AG09309 (cell line): ENCODE results near the gene CDKN1B.

Experiments used
- DNase-seq: peaks from one replicate; pipeline ENCODE4 v3.0.0-alpha.2; 2010; ENCODE audit warnings: low read depth
- H3K4me3 ChIP-seq: 2 replicates; pipeline ENCODE4 v1.5.1; 2011; ENCODE audit warnings: mild to moderate bottlenecking, low read depth, low read length, moderate library complexity; ENCODE audit not compliant: control insufficient read depth
- CTCF ChIP-seq: IDR thresholded peaks from 2 replicates; pipeline ENCODE4 v1.5.1; 2011; ENCODE audit warnings: mild to moderate bottlenecking, low read depth, low read length, inconsistent platforms; ENCODE audit not compliant: insufficient read depth, control insufficient read depth; ENCODE audit errors: missing control alignments

CDKN1B gene

DNA sequence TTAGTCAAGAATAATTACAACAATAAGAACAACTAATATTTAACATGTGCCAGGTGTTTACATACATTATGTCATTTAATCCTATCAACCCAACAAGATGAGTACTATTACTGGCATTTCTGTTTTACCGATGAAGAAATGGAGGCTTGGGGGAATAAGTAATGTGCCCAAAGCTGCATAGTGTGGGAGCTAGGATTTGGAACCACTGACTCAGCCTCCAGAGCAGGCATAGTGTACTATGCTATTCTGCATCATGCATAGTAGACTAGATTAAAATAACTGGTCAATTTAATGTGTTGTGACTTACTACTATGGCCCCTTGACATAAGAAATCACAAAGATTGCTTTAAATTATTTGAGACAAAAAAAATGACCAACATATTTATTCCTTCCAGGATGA lies 30.7 kb upstream of the CDKN1B start:
- H3K4me3 ChIP-seq, result no peak overlapping the region
- no peak for TF ChIP-seq CTCF
- DNase-seq, result no peak

DNA sequence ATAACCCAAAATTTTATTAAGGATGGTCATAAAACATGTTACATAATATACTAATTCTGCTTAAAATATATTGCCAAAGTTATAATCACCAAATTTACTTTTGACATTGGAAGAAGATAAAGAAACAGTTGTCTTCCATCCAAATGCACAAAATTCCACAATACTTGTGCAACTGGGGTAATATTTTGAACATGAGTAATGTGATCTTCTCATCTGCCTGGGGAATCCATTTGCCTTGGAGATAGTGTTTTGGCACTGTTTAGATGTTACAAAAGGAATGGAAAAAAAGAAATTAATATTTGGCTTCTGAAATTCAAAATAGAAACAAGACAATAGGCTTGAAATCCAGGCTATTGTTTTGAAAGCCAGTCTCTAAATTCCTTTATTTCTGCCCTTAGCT lies 30.2 kb upstream of the CDKN1B start:
- H3K4me3 ChIP-seq, result no peak overlapping the region
- TF ChIP-seq CTCF, result no peak
- peak; percentile 52 for DNase-seq

GRCh38 chr12:12689647-12690300 lies 27.4 kb upstream of the CDKN1B start:
- TF ChIP-seq CTCF, result no peak
- no peak for DNase-seq
- no peak overlapping the region for H3K4me3 ChIP-seq

DNA sequence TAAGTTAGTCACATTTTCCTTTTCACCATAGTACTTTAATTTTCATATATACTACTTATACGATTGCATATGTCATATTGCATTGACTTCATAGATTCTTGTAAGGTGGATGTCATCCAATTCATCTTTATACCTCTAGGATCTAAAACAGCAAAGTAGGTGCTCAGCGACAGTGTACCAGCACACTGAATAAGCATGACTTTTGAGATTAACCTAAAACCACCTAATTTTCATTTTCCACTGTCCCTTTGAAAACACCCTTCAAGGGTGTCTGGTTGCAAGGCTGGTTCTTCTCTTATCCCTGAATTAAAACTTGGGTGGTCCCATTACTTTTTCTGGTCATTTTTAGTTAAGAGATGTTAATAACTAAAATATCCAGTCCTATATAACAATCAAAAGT lies 25.6 kb upstream of the CDKN1B start:
- no peak for TF ChIP-seq CTCF
- H3K4me3 ChIP-seq, result no peak overlapping the region
- DNase-seq, result no peak

DNA sequence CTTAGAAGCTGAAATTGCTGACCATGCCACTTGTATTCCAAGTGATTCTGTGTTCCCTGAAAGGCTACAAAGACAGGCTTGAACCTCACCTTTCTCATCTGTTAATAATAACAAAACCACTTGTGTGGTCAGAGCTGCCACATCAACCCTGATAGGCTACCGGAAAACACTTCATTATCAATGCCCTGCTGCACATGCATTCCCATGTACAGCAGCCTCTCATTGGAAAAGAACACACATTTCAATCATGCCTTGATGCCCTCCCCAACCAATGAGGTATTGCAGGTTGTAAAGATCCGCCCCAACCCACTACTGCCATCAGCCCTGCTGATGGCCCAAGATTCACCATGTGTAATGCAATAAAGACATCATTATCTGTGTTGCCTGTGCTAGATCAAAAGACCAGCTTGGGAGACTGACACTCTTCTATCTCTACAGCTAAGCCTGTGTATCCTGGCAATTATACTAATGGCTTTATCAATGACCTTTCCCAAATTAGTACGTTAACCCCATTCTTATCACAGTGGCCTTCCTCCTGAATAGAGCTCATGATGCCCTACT lies 24.0 kb upstream of the CDKN1B start:
- no peak for DNase-seq
- TF ChIP-seq CTCF, result no peak

GRCh38 chr12:12696562-12697383 lies 20.4 kb upstream of the CDKN1B start:
- no peak for TF ChIP-seq CTCF
- peak; percentile 47 for DNase-seq
- peak overlapping the region; percentile 50 for H3K4me3 ChIP-seq

More for the DNA sequence above, 24.0 kb upstream of the CDKN1B start:
- no peak overlapping the region for H3K4me3 ChIP-seq
